Measurements from ENCODE around the gene POM121C.
"Not testable (repeated sequence)": the region's sequence is repeated elsewhere in the genome, so short reads cannot be mapped to it uniquely, and the experiment has no call there.

DNA sequence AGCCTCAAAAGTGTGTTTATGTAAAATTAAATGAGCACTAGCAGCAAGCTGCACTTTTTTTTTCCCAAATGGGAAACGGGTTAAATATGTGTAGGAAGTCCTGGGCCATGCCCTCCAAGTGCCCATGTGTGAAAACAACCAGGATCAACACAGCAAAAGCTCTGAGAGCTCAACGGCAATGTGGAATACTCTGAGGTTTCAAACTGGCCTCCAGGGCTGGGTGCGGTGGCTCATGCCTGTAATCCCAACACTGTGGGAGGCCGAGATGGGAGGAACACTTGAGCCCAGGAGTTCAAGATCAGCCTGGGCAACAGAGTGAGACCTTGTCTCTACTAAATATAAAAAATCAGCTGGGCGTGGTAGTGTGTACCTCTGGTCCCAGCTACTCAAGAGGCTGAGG lies 28.1 kb downstream of the POM121C start:
- not testable (repeated sequence) for TF ChIP-seq POLR2A (IDR thresholded peaks at IDR 0.05)
- TF ChIP-seq, protein P1, sequence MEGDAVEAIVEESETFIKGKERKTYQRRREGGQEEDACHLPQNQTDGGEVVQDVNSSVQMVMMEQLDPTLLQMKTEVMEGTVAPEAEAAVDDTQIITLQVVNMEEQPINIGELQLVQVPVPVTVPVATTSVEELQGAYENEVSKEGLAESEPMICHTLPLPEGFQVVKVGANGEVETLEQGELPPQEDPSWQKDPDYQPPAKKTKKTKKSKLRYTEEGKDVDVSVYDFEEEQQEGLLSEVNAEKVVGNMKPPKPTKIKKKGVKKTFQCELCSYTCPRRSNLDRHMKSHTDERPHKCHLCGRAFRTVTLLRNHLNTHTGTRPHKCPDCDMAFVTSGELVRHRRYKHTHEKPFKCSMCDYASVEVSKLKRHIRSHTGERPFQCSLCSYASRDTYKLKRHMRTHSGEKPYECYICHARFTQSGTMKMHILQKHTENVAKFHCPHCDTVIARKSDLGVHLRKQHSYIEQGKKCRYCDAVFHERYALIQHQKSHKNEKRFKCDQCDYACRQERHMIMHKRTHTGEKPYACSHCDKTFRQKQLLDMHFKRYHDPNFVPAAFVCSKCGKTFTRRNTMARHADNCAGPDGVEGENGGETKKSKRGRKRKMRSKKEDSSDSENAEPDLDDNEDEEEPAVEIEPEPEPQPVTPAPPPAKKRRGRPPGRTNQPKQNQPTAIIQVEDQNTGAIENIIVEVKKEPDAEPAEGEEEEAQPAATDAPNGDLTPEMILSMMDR (IDR thresholded peaks at IDR 0.05), result not testable (repeated sequence)

Measured in lower leg skin (tissue), 3 donors.